ENCODE results near the gene CCDC149.

- TF ChIP-seq CTCF (IDR thresholded peaks at IDR 0.05; ENCODE audit: low read depth, low read length, missing input control) = no peak
- TF ChIP-seq GABPA (IDR thresholded peaks at IDR 0.05 in 1 of 2, conservative IDR thresholded peaks at IDR 0.05 in 1 of 2) = no peak
- no peak for TF ChIP-seq TAF1 (conservative IDR thresholded peaks at IDR 0.05)
- TF ChIP-seq MAX (IDR thresholded peaks at IDR 0.05) = no peak
- TF ChIP-seq HNF4A (conservative IDR thresholded peaks at IDR 0.05) = no peak
- no peak for TF ChIP-seq YY1 (IDR thresholded peaks at IDR 0.05)
These were observed 149.1 kb downstream of the CCDC149 start for GRCh38 chr4:24763631-24764297.

Data from liver (tissue), 3 donors.